ENCODE measurements around the gene LRCOL1.

The LRCOL1 gene

DNA sequence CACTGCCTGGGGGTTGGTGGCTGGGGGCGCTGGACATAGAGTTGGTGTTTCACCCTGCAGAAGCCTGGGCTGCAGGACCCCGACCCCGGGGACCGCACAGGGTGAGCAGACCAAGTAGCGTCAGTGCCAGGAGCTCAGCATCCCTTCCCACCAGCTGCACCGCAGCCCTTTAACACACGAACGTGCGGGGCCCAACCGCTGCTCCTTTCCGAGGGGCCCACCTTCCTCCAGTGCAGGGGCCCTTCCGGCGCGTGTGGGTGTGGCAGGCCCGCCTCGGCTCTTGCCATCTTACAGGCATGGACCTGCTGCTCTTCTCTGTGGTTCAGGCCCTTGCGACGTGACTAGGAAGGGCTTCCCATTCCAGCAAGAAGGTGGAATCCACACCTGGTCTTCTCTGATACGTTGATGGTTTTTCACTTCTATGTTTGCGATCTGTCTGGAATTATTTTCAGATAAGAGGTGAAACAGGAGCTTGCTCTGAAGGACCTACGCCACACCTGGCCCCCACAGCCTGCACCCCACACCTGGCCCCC, 47.8 kb downstream of the LRCOL1 start:
- no peak for DNase-seq

DNA sequence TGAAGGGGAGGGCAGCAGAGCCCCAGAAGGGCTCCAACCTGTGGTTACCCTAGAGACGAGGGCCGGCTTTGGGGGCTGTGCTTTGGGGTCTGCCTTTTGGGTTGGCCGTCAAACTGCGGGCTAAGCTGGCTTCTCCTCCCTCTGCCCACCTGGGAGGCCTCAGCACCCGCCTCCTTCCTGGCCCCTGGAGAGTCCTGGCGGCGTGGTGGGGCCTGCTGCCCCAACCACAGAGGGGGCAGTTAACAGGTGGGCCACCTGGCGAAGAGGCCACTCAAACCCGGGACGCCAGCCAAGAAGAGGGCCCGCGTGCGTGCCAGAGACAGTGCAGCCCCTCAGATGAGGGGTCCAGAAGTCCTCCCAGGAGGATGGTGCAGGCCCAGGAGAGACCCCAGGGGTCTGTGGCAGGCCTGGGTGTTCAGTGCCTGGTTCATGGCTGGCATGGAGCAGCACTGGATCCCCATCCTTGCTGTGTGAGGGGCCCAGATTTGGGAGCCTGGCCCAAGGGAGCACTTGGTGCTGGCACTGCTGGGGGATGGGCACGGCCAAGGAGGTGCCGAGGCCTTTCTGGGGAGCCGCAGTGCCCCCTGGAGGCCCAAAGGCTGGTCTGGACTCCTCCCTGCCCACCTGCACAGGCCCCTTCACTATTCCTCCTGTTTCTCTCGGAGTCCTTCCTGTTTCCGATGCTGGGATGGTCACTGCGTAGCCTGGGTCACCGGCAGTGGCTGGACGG, 48.8 kb downstream of the LRCOL1 start:
- DNase-seq = no peak

DNA sequence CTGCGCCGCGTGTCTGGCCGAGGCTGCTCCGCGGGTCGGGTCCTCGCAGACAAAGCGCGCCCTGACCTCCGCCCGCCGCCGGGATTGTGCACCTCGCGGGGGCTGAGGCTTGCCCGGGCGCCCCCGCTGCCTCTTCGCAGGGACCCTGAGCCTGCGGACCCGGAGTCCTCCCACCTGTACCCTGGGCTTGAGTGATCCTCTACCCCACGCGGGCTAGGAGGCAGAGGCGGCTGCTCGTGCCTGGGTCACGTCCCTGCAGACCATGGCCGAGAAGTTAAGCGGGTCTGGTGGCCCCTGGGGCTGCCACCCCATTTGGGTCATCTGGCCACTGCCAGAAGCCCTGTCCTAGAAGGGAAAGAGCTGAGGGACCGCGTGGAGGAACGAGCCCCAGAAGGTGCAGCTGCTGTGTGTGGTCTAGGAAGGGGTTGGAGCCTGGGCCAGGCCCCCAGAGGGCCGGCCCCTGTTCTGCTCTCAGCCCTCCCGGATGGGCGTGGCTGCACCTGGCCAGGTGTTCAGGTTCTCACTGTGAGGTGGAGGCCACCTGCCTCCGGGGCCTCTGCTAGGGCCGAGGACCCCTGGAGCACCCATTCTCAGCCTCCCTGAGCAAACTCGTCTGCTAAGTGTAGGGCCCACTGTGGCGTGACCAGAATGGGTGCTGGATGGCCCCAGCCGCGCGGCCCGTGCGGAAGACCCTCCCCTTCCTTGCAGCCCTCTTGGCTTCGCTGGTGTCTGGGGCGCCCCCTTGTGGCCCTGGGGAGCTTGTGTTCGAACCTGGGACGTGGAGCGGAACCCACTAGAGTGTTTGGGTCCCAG, 49.6 kb downstream of the LRCOL1 start:
- peak; percentile 64 for DNase-seq

DNA sequence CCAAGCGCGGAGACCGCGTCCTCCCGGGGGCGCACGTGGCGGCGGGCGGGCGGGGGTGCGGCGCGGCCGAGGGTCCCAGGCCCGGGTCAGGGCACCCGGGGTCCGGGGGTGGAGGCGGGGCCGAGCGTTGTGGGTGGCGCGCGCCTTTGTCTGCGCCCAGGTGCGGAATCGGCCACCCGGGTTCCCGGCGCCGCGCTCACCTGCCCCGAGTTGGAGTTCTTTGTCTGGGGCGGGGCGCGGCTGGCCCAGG, 50.1 kb downstream of the LRCOL1 start:
- DNase-seq = no peak

GRCh38 chr12:132559652-132560363, 50.6 kb downstream of the LRCOL1 start:
- DNase-seq = peak; percentile 56

DNA sequence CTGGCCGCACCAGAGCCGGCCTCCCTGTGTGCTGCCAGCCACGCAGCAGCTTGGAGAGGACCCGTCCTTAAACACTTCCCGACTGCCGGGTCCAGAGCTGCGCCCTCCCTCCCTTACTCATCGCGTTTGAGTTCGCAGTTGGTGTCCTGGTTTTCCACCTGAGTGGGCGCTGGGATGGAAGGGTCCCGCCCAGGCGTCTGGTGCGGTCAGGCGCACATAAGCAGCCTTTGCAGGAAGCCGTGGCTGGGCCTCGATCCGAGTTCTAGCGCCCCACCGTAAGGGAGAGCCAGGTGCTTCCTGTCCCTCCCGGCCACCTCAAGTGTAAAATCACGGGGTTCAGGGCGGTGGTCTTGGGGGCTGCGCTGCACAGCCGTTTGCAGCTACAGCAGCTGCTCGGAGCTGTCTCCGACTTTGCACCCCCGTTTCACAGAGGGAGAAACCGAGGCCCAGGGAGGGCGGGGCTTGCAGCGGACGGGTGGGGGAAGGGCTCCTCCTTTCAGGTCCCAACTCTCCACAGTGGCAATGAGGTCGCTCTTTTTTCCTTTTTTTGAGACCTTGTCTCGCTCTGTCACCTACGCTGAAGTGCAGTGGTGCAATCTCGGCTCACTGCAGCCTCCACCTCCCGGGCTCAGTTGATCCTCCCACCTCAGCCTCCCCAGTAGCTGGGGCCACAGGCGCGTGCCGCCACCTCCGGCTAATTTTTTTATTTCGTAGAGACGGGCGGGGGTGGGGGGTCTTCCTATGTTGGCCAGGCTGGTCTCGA, 51.3 kb downstream of the LRCOL1 start:
- no peak for DNase-seq

DNA sequence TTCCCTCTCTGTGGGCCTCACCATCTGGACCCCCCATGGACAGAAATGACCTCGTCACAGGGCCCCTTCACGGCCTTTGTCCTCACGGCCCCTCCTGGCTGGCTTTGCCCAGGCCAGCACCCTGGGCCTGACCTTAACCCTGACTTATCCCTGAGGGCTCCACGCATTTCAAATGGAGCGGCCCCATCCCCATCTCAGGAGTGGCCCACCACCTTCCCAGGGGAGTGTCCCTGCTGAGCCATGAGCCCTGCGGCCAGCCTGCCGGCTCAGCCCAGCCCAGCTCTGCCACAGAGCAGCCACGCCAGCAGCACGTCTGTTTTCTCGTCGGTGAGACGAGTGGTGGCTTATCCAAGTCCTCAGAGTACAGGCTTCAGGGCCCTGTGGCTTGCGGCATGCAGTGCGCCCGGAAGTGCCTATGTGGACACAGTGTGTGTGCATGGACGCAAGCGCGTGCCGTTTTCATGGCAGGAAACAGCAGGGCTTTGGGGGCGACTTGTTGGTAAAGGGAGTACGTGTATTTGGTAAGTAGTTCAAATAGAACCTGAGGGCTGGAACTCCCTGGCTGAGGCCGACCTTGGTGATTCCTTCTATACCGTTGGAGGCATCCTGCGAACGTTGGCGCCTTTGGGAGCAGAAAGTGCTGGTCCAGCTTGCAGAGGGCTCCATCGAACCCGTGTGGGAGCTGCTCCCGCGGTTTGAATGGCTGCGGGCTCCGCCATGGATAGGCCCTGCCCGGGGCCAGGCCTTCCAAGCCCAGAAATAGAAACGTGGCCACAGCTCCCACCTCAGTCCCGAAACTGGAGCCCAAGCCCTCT, 52.1 kb downstream of the LRCOL1 start:
- DNase-seq = no peak

- no peak for DNase-seq
Measured at GRCh38 chr12:132557291-132558015, 52.9 kb downstream of the LRCOL1 start.

- no peak for DNase-seq
Measured at GRCh38 chr12:132556801-132557200, 53.6 kb downstream of the LRCOL1 start.

- DNase-seq = no peak
Measured at GRCh38 chr12:132556216-132556615, 54.2 kb downstream of the LRCOL1 start.

DNA sequence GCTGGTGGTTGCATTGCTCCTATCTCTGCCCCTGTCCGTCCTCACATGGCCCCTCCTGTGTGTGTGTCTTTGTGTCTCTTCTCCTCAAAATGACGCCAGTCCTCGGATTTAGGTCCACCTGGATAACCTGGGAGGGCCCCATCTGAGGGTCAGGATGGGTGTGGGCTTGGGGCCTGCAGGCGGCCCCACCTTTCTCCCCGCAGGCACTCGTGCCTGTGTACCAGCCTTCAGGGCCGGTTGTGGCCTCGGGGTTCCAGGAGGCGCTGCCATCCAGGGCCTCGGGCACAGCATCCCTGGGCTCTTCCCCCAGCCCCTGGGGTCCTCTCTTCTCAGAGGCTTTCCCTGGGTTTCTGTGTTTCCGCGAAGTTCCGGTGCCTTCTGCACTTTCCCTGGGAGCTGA, 54.7 kb downstream of the LRCOL1 start:
- no peak for DNase-seq

GRCh38 chr12:132554845-132555630, 55.3 kb downstream of the LRCOL1 start:
- DNase-seq = no peak
